ENCODE measurements around the gene KRTAP2-1.
"Not testable (repeated sequence)": the region's sequence is repeated elsewhere in the genome, so short reads cannot be mapped to it uniquely, and the experiment has no call there.

GRCh38 chr17:41059276-41060051, 12.3 kb upstream of the KRTAP2-1 start:
- TF ChIP-seq, protein P1, sequence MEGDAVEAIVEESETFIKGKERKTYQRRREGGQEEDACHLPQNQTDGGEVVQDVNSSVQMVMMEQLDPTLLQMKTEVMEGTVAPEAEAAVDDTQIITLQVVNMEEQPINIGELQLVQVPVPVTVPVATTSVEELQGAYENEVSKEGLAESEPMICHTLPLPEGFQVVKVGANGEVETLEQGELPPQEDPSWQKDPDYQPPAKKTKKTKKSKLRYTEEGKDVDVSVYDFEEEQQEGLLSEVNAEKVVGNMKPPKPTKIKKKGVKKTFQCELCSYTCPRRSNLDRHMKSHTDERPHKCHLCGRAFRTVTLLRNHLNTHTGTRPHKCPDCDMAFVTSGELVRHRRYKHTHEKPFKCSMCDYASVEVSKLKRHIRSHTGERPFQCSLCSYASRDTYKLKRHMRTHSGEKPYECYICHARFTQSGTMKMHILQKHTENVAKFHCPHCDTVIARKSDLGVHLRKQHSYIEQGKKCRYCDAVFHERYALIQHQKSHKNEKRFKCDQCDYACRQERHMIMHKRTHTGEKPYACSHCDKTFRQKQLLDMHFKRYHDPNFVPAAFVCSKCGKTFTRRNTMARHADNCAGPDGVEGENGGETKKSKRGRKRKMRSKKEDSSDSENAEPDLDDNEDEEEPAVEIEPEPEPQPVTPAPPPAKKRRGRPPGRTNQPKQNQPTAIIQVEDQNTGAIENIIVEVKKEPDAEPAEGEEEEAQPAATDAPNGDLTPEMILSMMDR (IDR thresholded peaks at IDR 0.05): not testable (repeated sequence)
- TF ChIP-seq EZH2 (IDR thresholded peaks at IDR 0.05; ENCODE audit: borderline replicate concordance, insufficient read depth, low read depth, low read length, poor library complexity, severe bottlenecking): not testable (repeated sequence)
